SHP77 (cell line): ENCODE results near the gene RRM2.
A peak's percentile ranks its signal among the peaks of the same experiment; 100 is the strongest.

ENCODE experiments used
- DNase-seq, 2 experiments: peaks; one replicate each; lab custom pipeline; 2025; lab: John Stamatoyannopoulos, UW

RRM2 gene

GRCh38 chr2:10158681-10159080 lies 36.1 kb downstream of the RRM2 start:
- DNase-seq, result no peak

DNA sequence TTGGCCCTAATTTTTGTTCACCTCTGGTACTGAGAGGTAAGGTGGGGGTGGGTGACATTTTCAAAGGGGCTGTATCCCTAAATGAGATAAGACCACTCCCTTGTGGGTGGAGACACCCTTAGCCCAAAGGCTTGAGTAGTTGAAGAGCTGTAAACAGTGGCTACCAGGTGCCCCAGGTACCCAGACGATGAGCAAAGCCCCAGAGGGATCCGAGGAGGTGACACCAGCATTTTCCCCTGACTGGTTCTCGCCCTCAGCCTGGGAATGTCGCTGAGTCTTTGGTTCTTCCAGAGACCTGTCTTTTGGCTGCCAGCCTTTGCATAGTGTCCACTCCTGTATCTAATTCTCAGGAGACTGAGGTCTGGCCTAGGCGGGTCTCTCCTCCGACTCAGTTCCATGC lies 36.5 kb downstream of the RRM2 start:
- DNase-seq, result no peak

- DNase-seq, result no peak
Measured at GRCh38 chr2:10159581-10160131, 37.1 kb downstream of the RRM2 start.

DNA sequence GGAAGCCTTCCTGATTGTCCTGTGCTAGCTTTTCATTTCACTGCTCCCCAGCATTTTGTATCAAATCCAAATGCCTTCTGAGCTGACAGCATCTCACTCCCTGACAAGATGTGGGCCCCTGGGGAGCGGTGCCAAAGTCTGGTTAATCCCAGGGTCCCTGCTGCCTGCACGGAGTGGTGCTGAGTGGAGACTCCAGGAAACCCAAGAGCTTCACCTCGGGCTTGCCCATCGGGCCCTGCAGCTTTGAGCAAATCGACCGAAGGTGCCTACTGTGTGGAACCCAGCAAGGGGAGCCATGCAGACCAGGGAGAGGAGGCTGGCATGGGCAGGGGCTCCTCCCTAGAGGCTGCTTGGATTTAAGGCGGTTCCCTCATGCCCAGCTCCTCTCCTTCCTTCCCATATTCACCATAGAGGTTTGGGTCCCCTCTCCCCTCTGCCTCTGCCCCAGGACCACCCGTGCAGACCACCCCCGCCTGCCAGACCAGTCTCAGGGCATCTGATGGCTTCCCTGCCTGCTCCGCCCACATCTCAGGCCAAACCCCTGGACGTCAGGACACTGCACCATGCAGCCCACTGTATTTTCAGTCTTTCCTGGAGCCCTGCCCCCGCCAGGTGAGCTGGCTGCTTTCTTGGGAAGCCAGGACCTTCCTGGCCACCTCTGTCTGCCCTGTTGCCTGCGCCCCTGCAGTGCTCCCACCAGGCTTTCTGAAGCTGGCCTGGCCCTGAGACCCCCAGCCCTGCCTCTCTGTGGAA lies 37.8 kb downstream of the RRM2 start:
- DNase-seq, result no peak

DNA sequence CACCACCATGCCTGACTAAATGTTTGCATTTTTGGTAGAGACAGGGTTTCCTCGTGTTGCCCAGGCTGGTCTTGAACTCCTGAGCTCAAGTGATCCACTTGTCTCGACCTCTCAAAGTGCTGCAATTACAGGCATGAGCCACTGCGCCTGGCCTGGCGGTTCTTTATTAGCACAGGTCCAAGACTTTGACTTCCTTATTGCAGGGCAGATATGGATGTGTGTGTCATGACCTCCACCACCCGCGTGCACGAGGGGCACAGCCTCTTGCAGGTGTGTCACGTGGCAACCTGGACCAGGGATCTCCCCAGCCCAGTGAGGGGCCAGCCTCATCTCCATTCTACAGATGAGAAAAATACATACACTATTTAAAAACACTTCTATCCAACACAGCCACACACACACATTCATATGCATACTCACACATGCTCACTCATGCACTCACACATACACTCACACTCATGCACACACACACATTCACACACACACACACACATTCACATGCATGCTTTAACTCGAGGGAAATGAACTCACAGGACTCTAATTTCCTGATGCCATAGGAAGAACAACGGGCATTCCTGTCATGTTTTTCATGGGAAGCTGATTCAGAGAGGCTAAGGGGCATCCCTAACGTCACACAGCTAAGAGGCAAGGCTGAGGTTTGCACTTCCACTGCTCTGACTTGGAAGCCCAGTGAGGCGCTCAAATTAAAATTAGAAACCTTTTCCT lies 38.8 kb downstream of the RRM2 start:
- no peak for DNase-seq

GRCh38 chr2:10161961-10162441 lies 39.5 kb downstream of the RRM2 start:
- no peak for DNase-seq

GRCh38 chr2:10162586-10163497 lies 40.3 kb downstream of the RRM2 start:
- peak in 1 of 2 experiments; percentile 17 for DNase-seq

DNA sequence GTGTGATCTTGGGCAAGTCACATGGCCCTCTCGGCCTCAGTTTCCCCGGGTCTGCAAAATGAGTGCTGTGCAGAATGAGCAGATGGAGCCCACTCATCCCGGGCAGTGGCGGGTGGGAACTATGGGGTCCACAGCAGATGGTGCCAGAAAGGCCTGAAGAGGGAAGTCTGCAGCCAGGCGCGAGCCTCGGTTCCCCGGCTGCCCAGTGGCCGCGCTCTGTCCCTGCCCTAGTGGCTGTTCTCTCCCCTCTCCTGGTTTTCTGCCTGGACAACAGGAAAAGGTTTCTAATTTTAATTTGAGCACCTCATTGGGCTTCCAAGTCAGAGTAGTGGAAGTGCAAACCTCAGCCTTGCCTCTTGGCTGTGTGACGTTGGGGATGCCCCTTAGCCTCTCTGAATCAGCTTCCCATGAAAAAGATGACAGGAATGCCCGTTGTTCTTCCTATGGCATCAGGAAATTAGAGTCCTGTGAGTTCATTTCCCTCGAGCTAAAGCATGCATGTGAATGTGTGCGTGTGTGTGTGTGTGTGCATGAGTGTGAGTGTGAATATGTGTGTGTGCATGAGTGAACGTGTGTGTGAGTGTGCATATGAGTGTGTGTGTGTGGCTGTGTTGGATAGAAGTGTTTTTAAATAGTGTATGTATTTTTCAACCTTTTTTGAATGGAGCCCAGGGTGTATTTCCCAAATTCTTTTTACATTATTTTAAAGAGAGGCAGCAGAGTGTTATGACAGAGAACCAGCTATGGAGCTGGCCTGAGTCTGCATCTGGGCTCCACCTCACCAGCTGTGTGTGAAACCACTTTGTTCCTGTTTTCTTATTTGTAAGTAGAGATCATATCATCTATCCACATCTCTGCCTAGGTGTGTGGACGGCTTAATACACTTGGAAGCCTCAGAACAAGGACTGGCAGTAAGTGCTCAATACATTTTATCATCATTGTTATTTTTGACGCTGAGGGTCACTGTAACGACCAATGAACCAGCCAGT lies 41.3 kb downstream of the RRM2 start:
- no peak for DNase-seq

GRCh38 chr2:10164601-10165000 lies 42.1 kb downstream of the RRM2 start:
- no peak for DNase-seq

DNA sequence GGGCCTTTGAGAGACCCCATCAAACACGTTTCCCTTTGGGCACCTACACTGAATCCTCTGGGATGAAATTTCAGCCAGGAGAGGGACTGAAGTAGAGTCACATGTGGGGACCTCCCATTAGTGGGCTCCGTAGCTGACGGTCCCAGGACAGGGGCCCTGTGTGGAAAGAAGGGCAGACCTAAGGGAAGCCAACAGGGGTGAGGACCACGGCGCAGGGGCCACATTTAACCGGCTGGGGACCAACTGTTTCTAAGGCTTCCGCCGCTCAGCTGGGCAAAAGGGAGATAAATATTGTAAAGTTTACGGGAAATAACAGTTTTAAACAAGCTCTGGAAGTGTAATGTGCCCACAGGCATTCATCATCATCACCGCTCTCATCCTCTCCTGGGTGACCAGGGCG lies 42.7 kb downstream of the RRM2 start:
- no peak for DNase-seq

- DNase-seq, result no peak
Measured at GRCh38 chr2:10165861-10166675, 43.5 kb downstream of the RRM2 start.

DNA sequence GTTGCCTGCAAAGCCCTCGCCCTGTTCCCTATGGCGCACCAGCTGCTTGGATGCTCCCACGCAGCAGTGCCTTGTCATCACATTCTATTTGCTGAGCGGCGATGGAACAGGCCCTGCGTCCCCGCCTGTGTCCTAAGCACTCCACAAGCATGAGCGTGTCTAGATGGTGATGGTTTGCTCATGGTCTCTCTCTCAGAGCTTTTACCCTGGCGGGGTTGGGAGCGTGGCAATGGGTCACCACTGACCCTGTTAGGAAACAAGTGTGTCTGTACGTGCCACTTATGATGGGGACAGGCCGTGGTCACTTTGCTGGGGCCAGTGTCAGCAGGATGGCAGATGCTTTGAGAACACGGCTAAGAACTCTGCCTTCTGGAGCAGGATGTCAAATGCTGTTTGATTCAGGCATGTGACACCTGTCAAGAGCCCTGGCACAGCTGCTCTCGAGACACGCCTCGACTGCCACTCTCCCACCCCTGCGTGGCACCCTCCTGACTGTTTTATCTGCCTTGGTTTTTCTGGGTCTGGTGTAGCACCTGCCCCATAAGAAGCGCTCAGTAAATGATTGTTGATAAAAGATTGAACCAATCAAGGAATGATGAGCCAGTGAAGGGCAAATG lies 44.2 kb downstream of the RRM2 start:
- peak in 1 of 2 experiments; percentile 13 for DNase-seq

- DNase-seq, result no peak
Measured at GRCh38 chr2:10167316-10167715, 44.8 kb downstream of the RRM2 start.

DNA sequence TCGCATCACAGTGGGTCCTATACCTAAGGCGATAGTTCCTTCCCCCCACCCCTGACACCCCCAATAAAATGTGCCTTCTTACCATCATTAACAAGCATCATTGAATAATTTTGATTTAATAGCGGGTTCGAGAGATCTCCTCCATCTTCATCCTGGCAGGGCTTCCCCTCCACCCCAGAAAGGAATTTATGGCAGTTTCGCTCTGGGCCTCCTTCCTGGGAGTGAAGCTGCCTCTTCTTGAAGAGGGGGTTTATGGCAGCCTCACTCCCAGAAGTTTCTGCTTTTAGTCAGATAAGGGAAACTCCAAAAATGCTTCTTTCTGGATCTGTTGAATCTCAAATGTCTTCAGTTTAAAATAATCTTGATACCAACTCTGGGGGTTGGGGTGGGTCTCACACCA lies 45.7 kb downstream of the RRM2 start:
- DNase-seq, result no peak

GRCh38 chr2:10169053-10169578 lies 46.6 kb downstream of the RRM2 start:
- DNase-seq, result no peak

DNA sequence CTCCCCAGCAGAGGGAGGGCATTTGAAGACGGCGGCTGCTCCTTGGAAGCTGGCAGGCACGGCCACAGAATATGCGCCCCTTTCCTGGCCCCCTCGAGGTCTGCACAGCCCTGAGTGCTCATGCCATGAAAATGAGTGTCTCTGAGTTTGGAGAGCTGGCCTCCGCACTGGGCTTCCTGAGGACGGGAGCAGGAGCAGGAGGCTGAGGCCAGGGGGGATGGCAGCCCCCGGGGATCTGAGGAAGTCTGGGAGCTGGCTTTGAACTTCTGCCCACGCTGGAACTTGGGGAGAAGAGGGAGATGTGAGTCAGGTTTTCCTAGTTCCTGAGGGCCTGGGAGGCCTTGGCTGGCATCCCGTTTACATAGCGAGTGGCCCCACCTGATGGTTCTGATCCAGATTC lies 47.0 kb downstream of the RRM2 start:
- no peak for DNase-seq

GRCh38 chr2:10170256-10170655 lies 47.7 kb downstream of the RRM2 start:
- no peak for DNase-seq

DNA sequence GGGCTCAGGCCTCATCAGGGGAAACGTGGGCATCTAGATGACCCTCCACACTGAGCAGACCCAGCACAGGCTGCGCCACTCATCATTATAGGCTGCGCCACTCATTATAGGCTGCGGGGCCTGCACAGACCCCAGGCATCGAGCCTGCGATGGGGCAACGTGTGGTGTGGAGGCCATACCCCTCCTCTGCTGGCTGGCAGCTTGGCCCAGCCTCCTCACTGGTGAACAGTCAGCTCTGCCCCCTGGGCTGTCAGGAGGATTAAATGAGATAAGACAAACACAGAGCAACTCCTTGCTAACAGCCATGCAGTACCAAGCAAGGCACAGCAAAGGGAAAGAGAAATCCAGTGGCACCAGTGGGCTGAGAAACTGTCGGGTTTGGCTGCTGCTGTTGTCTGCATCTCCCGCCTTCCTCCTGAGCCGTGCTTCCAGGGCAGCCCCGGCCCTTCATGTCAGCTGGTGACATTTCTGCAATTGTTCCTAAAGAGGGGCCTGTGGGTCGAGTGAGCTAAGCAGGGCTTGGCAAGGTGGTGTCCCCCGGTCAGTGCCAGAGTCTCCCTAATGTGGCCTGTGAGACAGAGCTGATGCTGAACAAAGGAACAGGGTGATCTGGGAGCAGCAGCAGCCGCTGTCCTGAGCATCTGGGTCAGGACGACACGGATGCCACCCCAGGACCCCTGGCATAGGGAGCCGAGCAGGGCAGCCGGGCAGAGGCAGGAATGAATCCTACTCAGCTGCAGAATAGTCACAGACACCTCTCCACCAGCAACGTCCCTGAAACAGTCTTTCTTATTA lies 48.7 kb downstream of the RRM2 start:
- no peak for DNase-seq
